GM12801 (cell line): Measurements from ENCODE around the gene PKNOX2.

Experiments used
- TF ChIP-seq, protein P1 (sequence below): IDR thresholded peaks from one replicate; pipeline ENCODE4 v1.5.1; 2011; ENCODE audit warnings: control low read depth; ENCODE audit not compliant: insufficient read length; ENCODE audit errors: extremely low read depth

The PKNOX2 gene

GRCh38 chr11:125412509-125412908, 248.0 kb downstream of the PKNOX2 start:
- TF ChIP-seq, protein P1, sequence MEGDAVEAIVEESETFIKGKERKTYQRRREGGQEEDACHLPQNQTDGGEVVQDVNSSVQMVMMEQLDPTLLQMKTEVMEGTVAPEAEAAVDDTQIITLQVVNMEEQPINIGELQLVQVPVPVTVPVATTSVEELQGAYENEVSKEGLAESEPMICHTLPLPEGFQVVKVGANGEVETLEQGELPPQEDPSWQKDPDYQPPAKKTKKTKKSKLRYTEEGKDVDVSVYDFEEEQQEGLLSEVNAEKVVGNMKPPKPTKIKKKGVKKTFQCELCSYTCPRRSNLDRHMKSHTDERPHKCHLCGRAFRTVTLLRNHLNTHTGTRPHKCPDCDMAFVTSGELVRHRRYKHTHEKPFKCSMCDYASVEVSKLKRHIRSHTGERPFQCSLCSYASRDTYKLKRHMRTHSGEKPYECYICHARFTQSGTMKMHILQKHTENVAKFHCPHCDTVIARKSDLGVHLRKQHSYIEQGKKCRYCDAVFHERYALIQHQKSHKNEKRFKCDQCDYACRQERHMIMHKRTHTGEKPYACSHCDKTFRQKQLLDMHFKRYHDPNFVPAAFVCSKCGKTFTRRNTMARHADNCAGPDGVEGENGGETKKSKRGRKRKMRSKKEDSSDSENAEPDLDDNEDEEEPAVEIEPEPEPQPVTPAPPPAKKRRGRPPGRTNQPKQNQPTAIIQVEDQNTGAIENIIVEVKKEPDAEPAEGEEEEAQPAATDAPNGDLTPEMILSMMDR = no peak

GRCh38 chr11:125413226-125413625, 248.7 kb downstream of the PKNOX2 start:
- TF ChIP-seq, protein P1 = no peak

- TF ChIP-seq, protein P1 = no peak
These were observed 249.6 kb downstream of the PKNOX2 start for GRCh38 chr11:125414121-125414520.

GRCh38 chr11:125416981-125417935, 252.7 kb downstream of the PKNOX2 start:
- TF ChIP-seq, protein P1 = no peak

DNA sequence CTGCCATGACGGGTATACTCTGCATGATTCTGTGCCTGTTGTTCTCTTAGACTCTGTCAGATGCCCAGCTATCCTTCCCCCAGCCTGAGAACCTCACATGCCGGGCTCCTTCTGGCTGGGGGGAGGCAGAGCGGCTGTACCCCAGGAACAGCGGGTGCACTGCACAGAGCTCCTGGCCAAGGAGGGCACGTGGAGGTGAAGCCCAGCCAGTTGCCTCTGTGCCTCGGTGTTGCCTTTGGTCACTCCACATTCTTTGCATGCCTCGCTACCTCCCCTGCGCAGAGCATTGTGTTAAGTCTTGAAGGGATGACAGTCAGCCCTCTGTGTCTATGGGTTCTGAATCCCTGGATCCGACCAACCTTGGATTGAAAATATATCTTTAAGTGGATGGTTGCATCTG, 253.8 kb downstream of the PKNOX2 start:
- TF ChIP-seq, protein P1 = no peak

GRCh38 chr11:125422681-125423080, 258.1 kb downstream of the PKNOX2 start:
- TF ChIP-seq, protein P1 = no peak

GRCh38 chr11:125423247-125423849, 258.8 kb downstream of the PKNOX2 start:
- TF ChIP-seq, protein P1 = no peak
